Measurements from ENCODE around the gene GZMB. TPM values are rescaled to one million over a fixed set of nuclear protein-coding genes. Genes with fewer than 3 reads are reported as not detected.

GZMB gene
- total and polyA plus RNA-seq, 8 donors = 0.28 to 1.8 (median 0.62) TPM; not detected in 3

DNA sequence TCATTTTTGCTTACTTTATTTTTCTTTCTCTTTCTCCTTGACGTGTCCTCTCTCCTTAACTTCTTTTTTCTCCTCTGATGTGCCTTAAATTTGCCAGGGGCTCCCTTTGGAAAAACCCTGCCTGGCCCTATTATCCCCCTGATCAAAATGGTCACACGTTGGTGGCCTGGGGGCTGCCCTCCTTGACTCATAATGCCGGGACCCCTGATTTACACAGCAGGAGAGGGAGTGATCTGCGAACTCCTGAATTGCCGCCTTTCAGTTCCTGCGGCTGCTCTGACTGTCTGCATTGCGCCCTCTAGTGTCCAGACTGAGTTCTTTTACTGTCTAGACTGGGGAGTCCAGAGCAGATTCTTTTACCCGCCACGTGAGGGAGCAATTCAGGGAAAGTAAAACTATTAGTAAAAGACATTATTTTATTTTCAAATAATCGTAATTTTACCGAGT is 44.8 kb upstream of the GZMB start:
- FAIRE-seq (peak; percentile 92), DNase-seq (peak in 5 of 6 donors; percentile 41 to 80 (median 63)), ATAC-seq (peak; percentile 98 to 100 (median 99))
- Histone ChIP-seq H3K27ac (no peak overlapping the region), H3K36me3 (no peaks in the 10 kb centered on the region), H3K4me3 (peak overlapping the region in 2 of 4 donors; percentile 11 to 28), H3K27me3 (no peaks in the 10 kb centered on the region), H3K4me1 (no peaks in the 10 kb centered on the region), H3K9me3 (no peaks in the 10 kb centered on the region)
- intact Hi-C loops (cut with DNase I) = no loop called here
- TF ChIP-seq CTCF (IDR thresholded peaks at IDR 0.05) = peak; percentile 94 to 98 (median 97)
- 1 to 2% methylated on average over 11 of the region's 11 CpGs for WGBS, 2 donors

DNA sequence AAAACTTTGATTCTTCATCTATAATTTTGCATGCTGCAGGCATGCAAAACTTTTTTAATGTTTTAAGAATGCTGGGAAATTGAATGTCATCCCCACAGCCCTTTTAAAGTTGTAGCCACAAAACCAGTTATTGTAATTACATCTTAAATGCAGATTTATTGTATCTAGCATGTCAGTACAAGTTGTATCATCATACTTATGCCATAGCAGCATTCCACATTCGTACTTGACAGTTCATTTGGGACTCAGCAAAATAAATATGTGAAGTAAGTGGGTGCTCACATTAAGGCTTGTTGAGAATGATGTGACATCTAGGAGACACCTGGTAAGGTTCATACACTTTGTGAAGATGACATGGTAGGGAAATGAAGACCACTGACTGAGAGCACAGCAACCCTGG is 44.0 kb upstream of the GZMB start:
- 75 to 89% methylated on average over 1 of the region's 1 CpG for WGBS, 2 donors
- no peak for FAIRE-seq
- no peak overlapping the region for H3K27ac ChIP-seq

DNA sequence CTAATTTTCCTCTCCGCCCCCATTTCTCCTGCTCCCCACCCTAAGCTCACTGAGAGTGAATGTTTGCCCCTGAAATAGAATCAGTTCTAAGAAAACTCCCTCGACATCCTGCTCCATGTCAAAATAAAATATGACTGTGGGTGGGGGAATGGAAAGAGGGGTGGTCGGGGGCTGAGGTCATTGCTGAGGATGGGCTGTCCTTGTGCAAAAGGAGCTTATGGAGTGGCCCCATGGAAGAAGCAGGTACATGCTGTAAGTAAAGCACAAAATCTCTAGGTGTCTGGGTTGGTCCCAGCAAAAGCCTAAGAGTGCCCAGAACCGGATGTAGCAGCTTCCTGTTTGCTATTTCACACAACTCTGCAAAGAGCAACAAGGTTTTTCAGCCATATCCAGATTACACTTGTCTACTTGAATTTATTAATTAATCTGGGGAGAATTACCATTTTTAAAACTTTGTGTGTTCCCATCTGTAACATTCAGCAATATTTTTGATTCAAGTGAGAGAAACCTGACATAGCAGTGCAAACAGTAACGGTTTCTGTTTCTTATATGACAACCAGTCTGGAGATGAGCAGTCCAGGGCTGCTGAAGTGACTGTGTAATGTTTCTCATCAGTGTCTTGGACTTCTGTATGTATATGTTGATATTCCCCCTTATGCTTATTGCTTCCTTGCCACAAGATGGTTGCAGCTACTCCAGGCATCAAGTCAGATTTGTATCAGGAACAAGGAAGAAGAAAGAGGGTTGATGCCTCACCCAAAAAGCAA is 40.4 kb upstream of the GZMB start:
- Histone ChIP-seq H3K4me3 (no peak overlapping the region), H3K36me3 (no peaks in the 10 kb centered on the region), H3K27ac (no peak overlapping the region), H3K27me3 (no peaks in the 10 kb centered on the region), H3K4me1 (no peaks in the 10 kb centered on the region), H3K9me3 (no peaks in the 10 kb centered on the region)
- 39 to 54% methylated on average over 5 of the region's 5 CpGs for WGBS, 2 donors
- intact Hi-C loops (cut with DNase I) = no loop called here
- FAIRE-seq (no peak), DNase-seq (no peak), ATAC-seq (no peak)
- TF ChIP-seq CTCF (IDR thresholded peaks at IDR 0.05) = no peak

More for the DNA sequence above, 44.0 kb upstream of the GZMB start:
- no peaks in the 10 kb centered on the region for H3K4me1 ChIP-seq
- DNase-seq (no peak), ATAC-seq (no peak)
- H3K36me3 ChIP-seq = no peaks in the 10 kb centered on the region
- H3K9me3 ChIP-seq = no peaks in the 10 kb centered on the region
- no peak overlapping the region for H3K4me3 ChIP-seq
- intact Hi-C loops (cut with DNase I) = no loop called here
- no peak for TF ChIP-seq CTCF (IDR thresholded peaks at IDR 0.05)
- H3K27me3 ChIP-seq = no peaks in the 10 kb centered on the region

- 74 to 79% methylated on average over 9 of the region's 9 CpGs for WGBS, 2 donors
- no peak overlapping the region for H3K4me3 ChIP-seq
- H3K36me3 ChIP-seq = no peaks in the 10 kb centered on the region
- ATAC-seq (no peak), FAIRE-seq (no peak), DNase-seq (no peak)
- H3K27ac ChIP-seq = no peak overlapping the region
- no peaks in the 10 kb centered on the region for H3K27me3 ChIP-seq
- no peaks in the 10 kb centered on the region for H3K4me1 ChIP-seq
- intact Hi-C loops (cut with DNase I) = no loop called here
- no peaks in the 10 kb centered on the region for H3K9me3 ChIP-seq
- TF ChIP-seq CTCF (IDR thresholded peaks at IDR 0.05) = no peak
Measured at GRCh38 chr14:24673534-24674203, 39.7 kb upstream of the GZMB start.

GRCh38 chr14:24673059-24673458 is 39.1 kb upstream of the GZMB start:
- H3K36me3 ChIP-seq = no peaks in the 10 kb centered on the region
- H3K27ac ChIP-seq = no peak overlapping the region
- FAIRE-seq (no peak), DNase-seq (no peak), ATAC-seq (no peak)
- intact Hi-C loops (cut with DNase I) = no loop called here
- TF ChIP-seq CTCF (IDR thresholded peaks at IDR 0.05) = no peak
- no peaks in the 10 kb centered on the region for H3K27me3 ChIP-seq
- 44 to 56% methylated on average over 2 of the region's 2 CpGs for WGBS, 2 donors
- H3K4me3 ChIP-seq = no peak overlapping the region
- H3K4me1 ChIP-seq = no peaks in the 10 kb centered on the region
- H3K9me3 ChIP-seq = no peaks in the 10 kb centered on the region
